Vagina (tissue), 2 donors: ENCODE measurements around the gene TTC9. TPM values are rescaled to one million over a fixed set of nuclear protein-coding genes. Genes with fewer than 3 reads are reported as not detected.
A peak's percentile ranks its signal among the peaks of the same experiment; 100 is the strongest.

Source experiments
- DNase-seq, 2 donors: peaks; one replicate each; pipeline ENCODE4 v3.0.0-alpha.2; 2017; ENCODE audit errors: extremely low spot score in 2 of 2
- H3K27ac ChIP-seq: fragments of 200-600 bp; sonication (generic); one replicate; pipeline ENCODE4 v1.5.1; 2019
- H3K27me3 ChIP-seq: fragments of 200-600 bp; sonication (generic); one replicate; pipeline ENCODE4 v1.5.1; 2019
- H3K36me3 ChIP-seq, 2 donors: fragments of 200-600 bp; sonication (generic); one replicate each; pipeline ENCODE4 v1.5.1; 2017 to 2019
- H3K4me1 ChIP-seq: fragments of 200-600 bp; sonication (generic); one replicate; pipeline ENCODE4 v1.5.1; 2019
- H3K4me3 ChIP-seq, 2 donors: fragments of 200-600 bp; sonication (generic); 1 replicate in 1 of 2; 2 replicates in 1 of 2; pipeline ENCODE4 v1.5.1; 2016 to 2019
- H3K9me3 ChIP-seq: fragments of 200-600 bp; sonication (generic); one replicate; pipeline ENCODE4 v1.5.1; 2019
- POLR2A ChIP-seq, 2 donors: fragments of 450-650 bp; IDR thresholded peaks; one replicate each; pipeline ENCODE4 v1.6.1; 2017; ENCODE audit warnings: antibody characterized with exemption in 2 of 2, mild to moderate bottlenecking in 2 of 2, moderate library complexity in 2 of 2
- POLR2AphosphoS5 ChIP-seq, 2 donors: sonication (generic); formaldehyde crosslinking; IDR thresholded peaks; one replicate each; pipeline ENCODE4 v1.9.0; 2017; ENCODE audit warnings: antibody characterized with exemption in 2 of 2, mild to moderate bottlenecking in 2 of 2, low read depth in 1 of 2; ENCODE audit not compliant: insufficient read depth in 1 of 2
- intact Hi-C: fragments of 100-400 bp; cut with DNase I; formaldehyde crosslinking; loops from one replicate; pipeline ENCODE4 v1.15.1; 2023
- total RNA-seq: library from RNA; depleted of rRNA; stranded (reverse); fragments of >200 nt; gene quantifications from one replicate; pipeline ENCODE4 v1.2.3, GENCODE V29; 2016
- TF ChIP-seq, protein P1 (sequence below), 3 experiments: fragments of 450-650 bp in 2 of 3; fragments of 200-600 bp in 1 of 3; sonication (generic) in 1 of 3; IDR thresholded peaks; one replicate each; pipeline ENCODE4 v1.5.1; 2017 to 2019; ENCODE audit warnings: antibody characterized with exemption in 3 of 3, mild to moderate bottlenecking in 2 of 3, moderate library complexity in 2 of 3

Gene TTC9
- total RNA-seq, 1 donor from 2014 or later, result 6.1 TPM

DNA sequence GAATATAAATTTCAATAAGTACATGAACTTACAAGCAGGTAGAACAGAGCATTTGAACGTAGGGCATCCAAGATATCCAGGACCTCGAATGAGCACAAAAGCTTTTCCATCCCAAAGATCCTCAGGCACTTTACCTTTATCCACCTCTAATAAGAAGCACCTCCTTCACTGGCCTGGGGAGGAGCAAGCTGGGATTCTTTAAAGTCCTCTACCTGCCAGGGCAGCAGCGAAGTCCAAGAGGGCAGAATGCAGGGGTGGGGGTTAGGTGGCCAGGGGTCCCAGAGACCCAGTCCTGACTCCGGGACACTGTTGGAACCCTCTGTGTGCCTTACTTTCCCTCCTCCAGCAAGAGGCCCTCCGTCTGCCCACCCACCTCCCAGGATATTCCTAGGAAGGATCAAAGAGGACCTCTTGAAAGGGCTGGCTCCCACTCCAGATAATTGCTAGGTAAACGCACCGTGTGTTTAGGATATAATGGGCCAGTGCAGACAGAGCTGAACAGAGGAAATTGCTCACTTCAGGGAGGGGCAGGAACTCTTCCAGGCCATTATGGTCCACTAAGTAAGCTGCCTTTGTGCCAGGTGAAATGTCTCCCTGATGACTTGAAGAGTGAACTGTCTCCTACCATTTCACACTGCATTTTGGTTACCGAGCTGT lies 68.1 kb downstream of the TTC9 start:
- intact Hi-C loops, result no loop called here

DNA sequence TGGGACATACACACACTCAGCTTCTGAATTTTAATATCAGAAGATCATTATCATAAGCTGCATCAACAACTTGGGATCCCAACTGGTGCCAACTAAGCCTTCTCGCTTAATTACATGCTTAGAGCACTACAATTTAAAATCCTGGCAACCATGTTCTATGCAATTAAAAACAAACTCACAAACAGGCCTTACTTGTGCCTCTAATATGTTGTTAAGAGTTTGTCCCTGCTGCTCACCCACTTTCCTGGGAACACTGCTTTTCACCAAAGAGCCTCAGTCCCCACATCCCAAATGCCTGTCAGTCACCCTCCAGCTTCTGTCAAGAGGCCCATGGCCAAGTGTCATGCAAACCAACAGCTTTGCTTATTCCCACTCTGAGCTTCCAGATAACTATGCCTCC lies 69.7 kb downstream of the TTC9 start:
- Histone ChIP-seq H3K27me3 (no peaks in the 10 kb centered on the region), H3K4me1 (peaks cover 11% of the 10 kb centered on the region), H3K4me3 (no peak overlapping the region), H3K27ac (no peak overlapping the region), H3K9me3 (no peaks in the 10 kb centered on the region), H3K36me3 (no peaks in the 10 kb centered on the region)
- TF ChIP-seq POLR2AphosphoS5 (IDR thresholded peaks at IDR 0.05; ENCODE audit: insufficient read depth in 1 of 2, low read depth in 1 of 2), result no peak
- TF ChIP-seq, protein P1, sequence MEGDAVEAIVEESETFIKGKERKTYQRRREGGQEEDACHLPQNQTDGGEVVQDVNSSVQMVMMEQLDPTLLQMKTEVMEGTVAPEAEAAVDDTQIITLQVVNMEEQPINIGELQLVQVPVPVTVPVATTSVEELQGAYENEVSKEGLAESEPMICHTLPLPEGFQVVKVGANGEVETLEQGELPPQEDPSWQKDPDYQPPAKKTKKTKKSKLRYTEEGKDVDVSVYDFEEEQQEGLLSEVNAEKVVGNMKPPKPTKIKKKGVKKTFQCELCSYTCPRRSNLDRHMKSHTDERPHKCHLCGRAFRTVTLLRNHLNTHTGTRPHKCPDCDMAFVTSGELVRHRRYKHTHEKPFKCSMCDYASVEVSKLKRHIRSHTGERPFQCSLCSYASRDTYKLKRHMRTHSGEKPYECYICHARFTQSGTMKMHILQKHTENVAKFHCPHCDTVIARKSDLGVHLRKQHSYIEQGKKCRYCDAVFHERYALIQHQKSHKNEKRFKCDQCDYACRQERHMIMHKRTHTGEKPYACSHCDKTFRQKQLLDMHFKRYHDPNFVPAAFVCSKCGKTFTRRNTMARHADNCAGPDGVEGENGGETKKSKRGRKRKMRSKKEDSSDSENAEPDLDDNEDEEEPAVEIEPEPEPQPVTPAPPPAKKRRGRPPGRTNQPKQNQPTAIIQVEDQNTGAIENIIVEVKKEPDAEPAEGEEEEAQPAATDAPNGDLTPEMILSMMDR (IDR thresholded peaks at IDR 0.05), result no peak
- TF ChIP-seq POLR2A (IDR thresholded peaks at IDR 0.05), result no peak
- DNase-seq, result no peak
- intact Hi-C loops, result no loop called here

More for the DNA sequence above, 68.1 kb downstream of the TTC9 start:
- Histone ChIP-seq H3K9me3 (no peaks in the 10 kb centered on the region), H3K27ac (no peak overlapping the region), H3K36me3 (no peaks in the 10 kb centered on the region), H3K27me3 (no peaks in the 10 kb centered on the region), H3K4me1 (peaks cover 11% of the 10 kb centered on the region), H3K4me3 (no peak overlapping the region)
- TF ChIP-seq, protein P1 (IDR thresholded peaks at IDR 0.05), result no peak
- TF ChIP-seq POLR2AphosphoS5 (IDR thresholded peaks at IDR 0.05; ENCODE audit: insufficient read depth in 1 of 2, low read depth in 1 of 2) (no peak), POLR2A (IDR thresholded peaks at IDR 0.05) (no peak)
- DNase-seq, result no peak

DNA sequence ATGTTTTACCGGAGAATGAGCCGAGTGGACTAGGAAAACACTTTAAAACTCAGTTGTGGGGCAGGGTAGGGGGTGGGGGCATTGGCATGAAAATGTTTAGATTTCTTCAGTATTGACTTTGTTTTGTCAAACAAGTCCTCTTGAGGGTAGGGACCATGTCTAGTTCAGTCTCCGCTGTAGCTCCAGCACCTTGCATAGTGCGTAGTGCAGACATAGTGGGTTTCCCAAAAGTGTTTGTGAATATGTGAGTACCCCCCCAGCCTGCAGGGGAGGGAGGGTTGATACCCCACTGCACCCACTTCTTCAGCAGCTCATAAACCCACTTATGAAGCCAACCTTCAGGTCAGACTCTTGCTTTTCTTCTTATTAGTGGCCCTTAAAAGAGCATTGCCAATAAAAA lies 71.4 kb downstream of the TTC9 start:
- no peak for DNase-seq
- Histone ChIP-seq H3K27ac (no peak overlapping the region), H3K27me3 (no peaks in the 10 kb centered on the region), H3K4me1 (peaks cover 11% of the 10 kb centered on the region), H3K9me3 (no peaks in the 10 kb centered on the region), H3K4me3 (no peak overlapping the region), H3K36me3 (no peaks in the 10 kb centered on the region)
- intact Hi-C loops, result no loop called here
- no peak for TF ChIP-seq POLR2AphosphoS5 (IDR thresholded peaks at IDR 0.05; ENCODE audit: insufficient read depth in 1 of 2, low read depth in 1 of 2)
- TF ChIP-seq, protein P1 (IDR thresholded peaks at IDR 0.05), result no peak
- no peak for TF ChIP-seq POLR2A (IDR thresholded peaks at IDR 0.05)

DNA sequence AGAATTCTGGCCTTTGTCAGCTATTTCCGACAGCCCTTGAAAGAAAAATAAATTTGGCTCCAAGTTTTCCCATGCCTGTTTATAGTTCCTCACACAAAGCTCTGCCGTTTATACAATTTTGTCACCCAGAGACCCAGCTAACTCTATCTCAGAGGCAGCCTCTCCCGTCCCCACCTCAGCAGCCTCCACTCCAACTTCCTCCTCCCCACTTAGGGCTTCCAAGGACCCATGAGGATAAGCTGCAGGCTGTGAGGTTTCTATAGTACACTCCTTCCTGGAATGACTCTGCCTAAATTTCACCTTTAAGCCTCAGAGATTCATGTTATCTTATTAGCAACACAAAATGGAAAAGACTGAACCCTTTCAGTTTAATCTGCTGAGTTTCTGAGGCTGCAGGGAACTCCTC lies 71.8 kb downstream of the TTC9 start:
- Histone ChIP-seq H3K9me3 (no peaks in the 10 kb centered on the region), H3K4me3 (no peak overlapping the region), H3K27ac (no peak overlapping the region), H3K4me1 (peaks cover 11% of the 10 kb centered on the region), H3K27me3 (no peaks in the 10 kb centered on the region), H3K36me3 (no peaks in the 10 kb centered on the region)
- intact Hi-C loops, result no loop called here
- DNase-seq, result no peak
- TF ChIP-seq, protein P1 (IDR thresholded peaks at IDR 0.05), result no peak
- no peak for TF ChIP-seq POLR2AphosphoS5 (IDR thresholded peaks at IDR 0.05; ENCODE audit: insufficient read depth in 1 of 2, low read depth in 1 of 2)

DNA sequence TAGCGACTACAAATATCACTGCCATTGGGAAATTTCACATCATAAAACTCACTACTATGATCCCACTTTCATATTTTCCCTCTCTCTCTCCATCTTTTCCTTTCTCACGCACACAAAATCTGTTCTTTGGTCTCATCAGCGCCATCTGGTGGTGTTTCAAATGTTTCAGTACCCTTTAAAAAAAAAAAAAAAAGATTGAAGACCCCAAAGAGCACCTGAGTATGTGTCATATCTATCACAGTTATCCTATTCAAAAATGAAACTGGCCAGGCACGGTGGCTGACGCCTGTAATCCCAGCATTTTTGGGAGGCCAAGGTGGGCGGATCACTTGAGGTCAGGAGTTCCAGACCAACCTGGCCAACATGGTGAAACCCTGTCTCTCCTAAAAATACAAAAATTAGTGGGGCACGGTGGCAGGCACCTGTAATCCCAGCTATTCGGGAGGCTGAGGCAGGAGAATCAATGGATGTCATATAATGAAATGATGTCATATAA lies 72.4 kb downstream of the TTC9 start:
- Histone ChIP-seq H3K36me3 (no peaks in the 10 kb centered on the region), H3K4me1 (peaks cover 11% of the 10 kb centered on the region), H3K4me3 (no peak overlapping the region), H3K27ac (no peak overlapping the region), H3K9me3 (no peaks in the 10 kb centered on the region), H3K27me3 (no peaks in the 10 kb centered on the region)
- no peak for DNase-seq
- TF ChIP-seq, protein P1 (IDR thresholded peaks at IDR 0.05), result peak; percentile 35 to 50 (median 42)
- TF ChIP-seq POLR2A (IDR thresholded peaks at IDR 0.05) (no peak), POLR2AphosphoS5 (IDR thresholded peaks at IDR 0.05; ENCODE audit: insufficient read depth in 1 of 2, low read depth in 1 of 2) (no peak)
- intact Hi-C loops, result no loop called here
